GM18519 (cell line): ENCODE results near the gene NOL3.
"Not testable (repeated sequence)": the region's sequence is repeated elsewhere in the genome, so short reads cannot be mapped to it uniquely, and the experiment has no call there.

ENCODE experiments used
- ATAC-seq: cut with Tn5 transposase; IDR thresholded peaks from one replicate; pipeline ENCODE4 v1.9.1; 2021; ENCODE audit warnings: mild to moderate bottlenecking, moderate library complexity; ENCODE audit not compliant: unreplicated experiment, low FRiP score

NOL3 gene

DNA sequence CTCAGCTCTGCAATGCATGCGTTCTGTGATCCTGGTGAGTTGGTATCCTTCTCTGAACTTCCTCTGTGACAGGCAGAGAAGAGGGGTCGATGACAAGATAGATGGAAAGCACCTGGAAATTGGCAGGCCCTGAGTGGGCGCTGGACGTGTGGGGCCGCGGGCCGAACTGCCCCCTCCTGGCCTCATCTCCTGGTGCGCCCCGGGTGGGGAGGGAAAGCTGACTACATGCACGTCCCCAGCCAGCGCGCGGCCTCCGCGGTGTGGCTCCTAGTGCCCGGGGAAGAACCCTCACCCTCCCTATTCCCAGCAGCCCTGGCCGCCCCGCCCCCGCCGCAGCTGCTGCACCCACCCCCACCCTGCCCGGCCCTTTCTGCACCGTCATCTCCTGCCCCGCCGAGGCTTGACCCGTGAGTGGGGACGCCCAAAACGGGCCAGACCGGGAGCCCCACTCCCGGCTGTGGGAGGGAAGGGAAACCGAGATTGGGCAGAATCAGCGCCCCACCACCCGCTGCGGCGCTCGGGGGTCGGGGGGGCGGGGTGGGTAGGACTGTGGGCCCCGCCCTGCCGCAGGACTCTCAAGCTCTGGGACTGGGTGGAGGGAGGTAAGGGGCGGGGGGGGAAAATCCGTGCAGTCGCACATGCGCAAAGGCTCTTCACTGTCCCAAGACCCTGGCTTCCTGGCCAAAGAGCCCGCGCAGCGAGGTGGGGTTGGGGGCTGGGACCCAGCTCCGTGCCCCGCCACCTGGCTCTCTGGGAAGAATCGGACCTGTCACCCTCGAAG lies at the start of gene NOL3:
Gene NOL3, plus strand, starts transcription at position 371 of the 781 bp plus-strand sequence.
- ATAC-seq = no peak

DNA sequence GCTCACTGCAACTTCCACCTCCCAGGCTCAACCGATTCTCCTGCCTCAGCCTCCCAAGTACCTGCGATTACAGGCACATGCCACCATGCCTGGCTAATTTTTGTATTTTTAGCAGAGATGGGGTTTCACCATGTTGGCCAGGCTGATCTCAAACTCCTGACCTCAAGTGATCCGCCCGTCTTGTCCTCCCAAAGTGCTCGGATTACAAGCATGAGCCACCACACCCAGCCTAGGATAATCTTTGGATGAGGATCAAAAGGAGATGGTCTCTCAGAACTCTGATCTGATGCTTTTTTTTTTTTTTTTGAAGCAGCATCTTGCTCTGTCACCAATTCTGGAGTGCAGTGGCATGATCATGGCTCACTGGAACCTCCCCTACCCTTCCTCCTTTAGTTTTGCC lies 47.5 kb upstream of the NOL3 start:
- not testable (repeated sequence) for ATAC-seq

DNA sequence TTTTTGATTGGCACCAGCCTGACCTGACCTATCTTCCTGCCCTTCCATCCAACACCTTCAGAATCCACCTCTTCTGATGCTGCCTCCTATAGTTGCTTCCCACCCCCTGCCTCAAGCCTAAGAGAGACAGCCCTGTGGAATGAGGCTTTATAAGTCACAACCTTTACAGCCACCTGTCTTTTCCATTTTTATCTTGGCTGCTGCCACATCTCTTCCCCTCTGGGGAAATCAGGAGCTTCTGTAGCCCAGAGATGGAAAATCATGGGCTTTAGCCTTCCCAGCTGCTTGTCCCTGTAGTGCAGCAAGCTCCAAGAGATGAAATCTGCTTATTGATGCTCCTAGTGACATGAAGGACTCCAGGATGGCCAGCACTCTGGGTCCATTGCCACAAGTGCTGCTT lies 41.9 kb upstream of the NOL3 start:
- no peak for ATAC-seq

DNA sequence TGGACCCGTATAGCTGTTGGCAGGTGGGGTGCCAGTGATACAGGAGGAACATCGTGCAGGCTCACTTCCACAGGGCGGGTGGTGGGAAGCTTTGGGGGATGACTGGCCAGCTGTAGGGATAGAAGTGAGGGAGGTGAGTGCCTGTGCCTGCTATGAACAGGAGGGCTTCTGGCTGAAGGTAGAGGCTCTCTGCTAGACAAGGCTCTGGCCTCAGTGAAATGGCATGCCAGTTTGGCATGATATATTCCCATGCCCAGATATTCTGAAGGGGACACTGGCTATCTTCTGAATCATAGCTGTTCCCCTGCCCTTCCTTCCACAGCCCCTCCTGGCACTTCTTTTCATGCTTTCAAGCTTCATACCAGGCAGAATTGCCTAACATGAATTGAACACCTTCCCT lies 41.5 kb upstream of the NOL3 start:
- no peak for ATAC-seq

DNA sequence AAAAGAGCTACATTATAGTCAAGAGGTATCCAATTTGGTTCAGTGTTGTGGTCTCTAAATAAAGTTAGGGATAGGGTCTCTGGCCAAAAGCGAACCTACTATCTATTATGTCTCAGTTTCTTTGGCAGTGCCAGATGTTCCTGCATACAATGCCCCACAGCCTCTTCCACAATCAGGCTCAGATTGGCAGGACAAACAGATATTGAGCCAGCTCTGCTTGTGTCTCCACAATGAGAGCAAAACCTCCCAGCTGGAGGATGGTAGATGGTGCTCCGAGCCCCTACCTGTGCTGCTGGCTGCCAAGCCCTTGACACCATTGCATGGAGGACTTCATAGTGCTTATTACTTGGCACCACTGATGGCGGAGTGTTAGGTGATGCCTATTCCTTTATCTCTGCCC lies 40.9 kb upstream of the NOL3 start:
- ATAC-seq = no peak

DNA sequence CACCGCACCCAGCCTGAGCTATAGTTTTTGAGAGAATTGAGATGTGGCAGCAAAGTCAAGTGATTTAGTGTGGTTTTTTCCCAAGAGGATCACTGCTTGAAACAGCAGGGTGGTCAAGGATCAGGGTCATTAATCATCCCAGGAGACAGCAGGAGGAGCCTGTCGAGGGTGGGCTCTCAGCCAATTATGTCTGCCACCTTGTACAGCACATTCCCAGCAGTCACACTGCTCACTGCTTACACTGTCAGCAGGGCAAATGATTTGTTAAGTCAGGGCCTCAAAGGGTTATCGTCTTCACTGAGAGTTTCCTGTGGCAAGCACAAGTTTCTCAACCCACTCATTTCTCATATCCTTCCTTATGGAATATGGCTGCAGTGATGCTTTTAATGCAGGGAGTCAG lies 32.7 kb upstream of the NOL3 start:
- no peak for ATAC-seq

DNA sequence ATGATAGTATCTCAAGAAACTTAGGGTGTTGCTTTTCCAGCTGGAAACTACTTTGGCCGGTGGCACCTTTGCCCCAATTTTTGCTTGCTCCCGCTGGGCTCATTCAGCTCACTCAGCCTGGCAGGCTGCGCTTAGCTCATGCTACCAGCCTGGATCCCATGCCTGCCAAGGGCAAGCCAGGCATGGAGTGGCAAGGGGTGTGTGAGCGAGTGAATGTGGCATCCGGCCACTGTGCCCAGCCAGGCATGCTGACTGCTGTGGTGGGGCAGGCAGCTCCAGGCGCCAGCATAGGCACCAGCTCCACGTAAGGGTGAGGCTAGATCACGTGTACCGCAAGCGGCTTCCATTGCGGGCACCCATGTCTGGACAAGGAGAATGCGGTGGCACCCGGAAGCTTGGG lies 28.9 kb upstream of the NOL3 start:
- no peak for ATAC-seq

DNA sequence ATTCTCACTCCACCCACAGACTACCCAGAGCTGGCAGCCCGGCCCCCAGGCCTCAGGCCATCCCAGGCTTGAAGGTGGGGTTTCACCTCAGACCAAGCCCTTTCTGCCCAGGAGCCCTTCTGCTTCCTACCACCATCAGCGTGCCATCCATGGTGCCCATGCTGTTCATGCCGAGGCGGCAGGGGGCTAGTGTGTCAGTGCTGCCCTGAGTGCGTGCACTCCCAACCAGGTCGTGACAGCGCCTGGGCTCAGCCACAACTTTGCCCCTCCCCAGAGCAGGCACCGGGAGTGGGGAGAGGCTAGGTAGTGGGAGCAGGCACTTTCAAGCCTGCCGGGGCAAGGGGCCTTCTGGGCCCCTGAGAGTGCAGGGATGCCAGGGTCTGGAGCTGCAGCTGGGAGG lies 28.0 kb upstream of the NOL3 start:
- ATAC-seq = no peak

DNA sequence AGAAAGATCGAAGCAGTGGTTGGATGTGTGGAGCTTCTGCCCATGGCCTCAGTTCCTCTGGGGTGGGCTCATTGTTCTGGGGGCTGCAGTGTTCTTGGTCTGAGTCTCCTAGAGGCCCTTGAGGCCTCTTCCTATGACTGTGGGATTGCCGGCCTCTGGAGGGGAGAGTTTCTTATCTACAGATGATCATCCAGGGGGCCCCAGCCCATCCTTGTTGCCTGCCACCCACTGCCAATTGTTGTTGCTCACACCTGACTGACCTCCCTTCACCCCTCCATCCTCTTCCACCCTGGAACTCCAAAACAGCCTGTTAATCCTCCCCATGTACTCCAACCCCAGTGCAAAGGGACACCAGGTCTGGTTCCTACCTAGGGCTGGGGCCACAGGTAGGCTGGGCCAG lies 25.4 kb upstream of the NOL3 start:
- ATAC-seq = no peak

DNA sequence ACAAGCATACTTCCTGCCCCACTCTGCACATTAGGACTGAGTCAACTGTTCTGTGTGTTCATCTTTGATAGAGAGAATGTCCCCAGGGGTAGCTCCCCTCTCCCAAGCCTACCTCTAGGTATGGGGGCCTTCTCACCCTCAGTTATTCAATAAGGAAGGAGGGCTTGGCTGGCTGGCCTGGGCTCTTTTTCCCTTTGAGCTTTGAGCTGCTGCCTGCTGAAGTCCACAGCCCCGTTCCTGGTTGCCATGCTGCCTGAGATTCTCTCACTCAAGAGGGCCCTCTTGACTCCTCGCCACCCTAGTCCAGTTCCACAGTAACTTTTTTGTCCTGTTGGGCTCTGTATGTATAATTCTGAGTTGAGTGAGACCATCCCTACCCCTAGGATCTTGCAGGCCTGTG lies 24.6 kb upstream of the NOL3 start:
- no peak for ATAC-seq

DNA sequence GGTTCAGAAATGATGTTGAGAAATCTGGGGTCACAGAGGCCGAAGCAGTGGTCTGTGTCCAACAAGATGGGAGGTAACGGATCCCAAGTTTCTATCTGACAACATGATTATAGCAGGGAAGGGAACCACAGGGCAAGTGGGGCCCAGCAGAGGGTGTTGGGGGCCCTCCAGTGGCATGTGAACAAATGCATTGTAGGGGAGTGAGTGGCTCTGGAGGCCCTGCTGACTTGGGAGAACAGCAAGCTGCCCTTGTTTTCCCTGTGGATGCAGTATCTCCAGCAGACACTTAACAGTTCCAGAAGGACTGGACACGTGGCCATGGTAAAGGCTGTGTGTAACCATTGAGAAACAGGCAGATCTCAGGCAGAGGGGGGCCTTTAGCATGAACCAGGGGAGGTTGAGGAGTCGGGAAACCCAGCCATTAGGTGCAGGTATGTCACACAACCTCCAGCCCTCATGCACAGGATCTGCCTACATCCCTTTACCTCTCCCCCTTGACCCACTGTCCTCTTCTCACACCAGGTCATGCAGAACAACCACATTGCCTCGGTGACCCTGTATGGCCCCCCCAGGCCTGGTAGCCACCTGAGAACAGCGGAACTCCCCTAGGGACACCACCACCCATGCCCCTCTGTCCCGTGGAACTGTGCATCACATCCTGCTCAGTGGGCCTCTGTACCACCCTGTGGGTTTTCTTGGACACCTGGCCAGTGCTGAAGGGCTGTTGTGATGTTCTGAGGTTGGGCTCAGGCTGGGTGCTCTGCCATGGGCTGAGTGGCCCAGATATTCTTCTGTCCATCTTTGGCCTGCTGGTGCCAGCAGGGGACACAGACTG lies 23.6 kb upstream of the NOL3 start:
- no peak for ATAC-seq

DNA sequence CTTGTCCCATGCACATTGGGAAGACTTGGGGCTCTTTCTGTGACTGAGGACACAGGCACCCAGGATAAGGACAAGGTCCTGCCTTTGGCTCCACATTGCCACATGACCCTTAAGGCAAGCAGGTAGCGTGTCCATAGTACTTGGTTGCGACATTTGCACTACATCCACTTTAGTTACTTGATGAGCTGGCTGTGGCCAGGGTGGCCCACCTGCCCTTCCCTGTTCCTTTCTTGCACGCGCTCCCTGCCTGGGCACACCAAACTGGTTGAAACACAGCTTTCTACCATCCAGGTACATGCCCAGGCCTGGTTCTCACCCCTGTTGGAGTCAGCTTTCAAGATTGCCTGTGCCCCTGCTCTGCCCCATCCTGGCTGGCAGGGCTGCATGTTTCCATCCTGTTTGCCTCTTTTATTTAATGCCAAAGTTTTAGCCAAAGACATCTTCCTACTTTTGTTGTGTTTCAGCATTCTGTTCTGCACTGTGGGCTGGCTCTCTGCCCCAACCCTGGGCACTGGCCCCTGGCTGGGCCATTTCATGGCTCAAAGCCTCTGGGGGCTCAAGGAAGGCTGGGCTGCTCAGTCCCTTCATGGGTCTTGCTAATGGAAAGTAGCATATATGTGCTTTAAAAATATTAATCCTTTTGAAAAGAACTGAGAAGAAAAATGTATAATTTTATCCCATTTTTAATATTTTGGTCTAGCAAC lies 22.7 kb upstream of the NOL3 start:
- ATAC-seq = no peak

DNA sequence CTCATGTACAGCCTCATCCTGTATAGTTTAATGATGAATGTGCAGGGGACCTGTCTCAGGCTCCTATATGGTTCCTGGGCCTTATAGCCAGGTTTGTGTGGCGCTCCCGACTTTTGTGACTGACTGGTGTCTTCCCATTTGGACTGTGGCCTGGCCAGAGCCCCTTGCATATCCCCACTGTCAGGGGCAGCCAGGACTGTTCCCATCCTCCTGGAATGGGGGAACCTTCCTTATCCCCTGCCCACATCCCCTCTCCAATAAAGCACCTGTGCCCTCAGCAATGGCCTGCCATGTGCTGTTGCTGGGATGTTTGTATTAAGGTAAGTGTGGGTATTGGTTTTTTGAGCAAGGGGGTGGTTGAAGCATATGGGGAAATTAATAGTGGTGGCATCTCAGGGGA lies 22.1 kb upstream of the NOL3 start:
- no peak for ATAC-seq

DNA sequence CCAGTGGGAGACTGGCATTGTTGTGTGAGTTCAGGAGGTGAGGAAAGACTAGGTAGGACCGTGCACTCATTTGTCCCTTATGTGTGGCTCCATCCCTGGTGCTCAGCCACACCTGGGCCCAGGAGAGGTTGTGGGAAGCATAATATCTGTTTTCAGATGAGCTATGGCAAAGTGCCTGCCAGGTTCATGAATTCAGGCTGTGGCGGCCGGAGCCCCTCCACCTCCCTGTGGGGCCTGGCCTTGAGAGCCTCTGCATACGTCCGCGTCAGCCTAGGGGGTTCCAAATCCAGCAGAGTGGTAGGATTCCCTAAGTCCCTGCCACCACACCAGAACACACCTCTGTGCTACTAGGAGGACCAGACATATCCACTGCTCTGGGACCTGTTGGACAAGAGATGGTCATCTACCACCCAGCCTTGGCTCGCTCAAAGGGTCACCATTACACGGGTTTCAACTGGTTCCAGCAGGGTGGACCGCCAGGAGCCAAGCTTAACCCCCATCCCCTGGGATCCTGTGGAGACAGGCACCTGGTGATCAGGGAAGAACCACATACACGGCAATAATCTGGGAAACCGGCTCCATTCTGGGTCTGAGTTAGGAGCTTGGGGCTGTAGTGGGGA lies 21.6 kb upstream of the NOL3 start:
- no peak for ATAC-seq

DNA sequence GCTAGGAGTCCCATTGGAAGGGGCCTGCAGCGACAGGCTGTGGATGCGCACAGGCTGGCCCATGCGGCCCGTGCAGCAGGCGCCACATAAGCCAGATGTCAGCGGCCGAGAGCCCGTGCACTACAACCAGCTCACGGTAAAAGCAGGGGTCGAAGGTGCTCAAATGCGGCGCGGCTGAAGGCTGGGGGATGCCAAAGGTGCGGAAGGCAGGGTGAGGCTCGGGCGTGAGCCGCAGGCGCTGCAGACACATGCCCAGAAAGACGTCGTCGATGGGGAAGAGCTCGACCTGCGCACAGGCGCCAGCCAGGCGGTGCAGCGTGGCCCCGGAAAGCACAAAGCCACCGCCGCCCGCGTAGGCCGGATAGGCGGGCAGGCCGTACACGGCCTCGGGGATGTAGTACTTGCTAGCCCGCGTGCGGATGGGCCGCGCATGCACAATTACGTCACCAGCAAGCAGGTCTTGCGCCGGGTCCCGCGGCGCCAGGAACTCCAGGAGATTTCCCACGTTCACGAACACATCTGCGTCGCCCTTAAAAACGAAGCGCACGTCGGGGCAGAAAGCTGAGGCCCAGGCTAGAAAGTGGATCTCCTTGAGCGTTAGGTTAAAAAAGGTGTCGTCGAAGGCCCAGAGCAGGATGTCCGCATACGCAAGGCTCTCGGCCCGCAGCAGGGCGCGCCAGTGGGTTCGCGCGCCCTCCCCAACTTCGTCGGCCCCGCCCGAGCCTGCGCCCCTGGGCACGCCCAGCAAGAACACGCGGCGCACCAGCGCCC lies 20.9 kb upstream of the NOL3 start:
- no peak for ATAC-seq

DNA sequence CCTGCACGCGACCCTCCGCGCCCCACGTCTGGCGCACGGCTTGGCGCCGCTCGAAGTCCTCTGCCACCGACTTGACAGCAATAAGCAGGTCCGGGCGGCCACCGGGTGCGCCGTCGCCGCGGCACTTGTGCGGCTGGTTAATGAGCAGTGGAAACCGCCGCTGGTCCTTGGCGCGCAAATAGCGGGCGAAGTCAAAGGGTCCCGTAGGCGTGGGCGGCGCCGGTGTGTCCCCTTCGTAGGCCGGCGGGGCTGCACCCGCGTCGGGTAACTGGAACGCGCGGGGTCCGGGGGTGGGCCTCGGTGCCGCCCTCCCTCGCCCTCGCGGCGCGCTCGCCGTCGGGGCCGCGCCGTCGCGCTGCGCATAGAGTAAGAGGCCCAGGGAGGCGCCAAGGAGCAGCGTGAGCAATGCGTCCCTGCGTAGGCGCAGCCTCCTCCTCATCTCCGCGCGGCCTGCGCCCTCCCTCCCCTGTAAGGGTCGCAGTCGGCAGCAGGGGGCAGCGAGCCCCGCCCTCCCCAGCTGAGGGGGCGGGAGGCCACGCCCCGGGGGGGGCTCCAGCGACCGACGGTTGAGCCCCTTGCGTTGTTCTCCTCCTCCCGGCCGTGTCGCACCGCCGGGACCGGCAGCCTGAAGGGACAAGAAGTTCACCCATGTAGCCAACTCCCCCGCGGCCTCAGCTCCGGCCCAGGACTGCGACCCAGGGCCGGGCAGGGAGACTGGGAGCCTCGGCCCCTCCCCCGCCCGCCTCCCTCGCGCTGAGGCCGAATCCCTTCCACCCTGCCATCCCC lies 20.1 kb upstream of the NOL3 start:
- ATAC-seq = no peak

DNA sequence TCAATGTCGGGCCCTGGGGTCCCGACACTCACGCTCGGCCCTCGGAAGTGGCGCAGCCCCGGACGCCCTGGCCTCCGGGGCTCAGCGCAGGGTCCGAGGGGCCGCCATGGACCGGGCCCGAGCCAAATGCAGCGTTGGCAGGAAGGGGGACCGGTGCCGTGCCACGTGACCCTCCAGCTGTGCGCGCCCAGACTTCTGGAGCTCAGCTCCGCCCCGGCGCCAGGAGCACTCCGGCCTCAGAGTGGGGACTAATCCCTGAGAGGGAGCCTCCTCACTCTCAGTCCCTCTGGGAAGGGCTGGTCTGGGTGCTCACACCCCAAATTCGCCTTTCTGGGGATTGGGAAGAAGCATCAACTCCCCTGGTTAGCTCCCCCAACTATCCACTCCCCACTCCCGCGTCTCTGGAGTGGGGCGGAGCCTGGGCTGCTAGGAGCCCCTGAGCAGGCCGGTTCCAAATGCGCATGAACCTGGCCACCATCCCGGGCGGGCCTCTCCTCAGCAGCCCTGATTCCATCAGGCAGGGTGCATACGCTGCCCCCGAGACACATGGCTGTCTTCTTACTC lies 19.4 kb upstream of the NOL3 start, which contains the start of gene B3GNT9:
Gene B3GNT9, minus strand, starts transcription at position 166 of the 564 bp plus-strand sequence. CDS start 513 bp downstream, outside the sequence.
- no peak for ATAC-seq

DNA sequence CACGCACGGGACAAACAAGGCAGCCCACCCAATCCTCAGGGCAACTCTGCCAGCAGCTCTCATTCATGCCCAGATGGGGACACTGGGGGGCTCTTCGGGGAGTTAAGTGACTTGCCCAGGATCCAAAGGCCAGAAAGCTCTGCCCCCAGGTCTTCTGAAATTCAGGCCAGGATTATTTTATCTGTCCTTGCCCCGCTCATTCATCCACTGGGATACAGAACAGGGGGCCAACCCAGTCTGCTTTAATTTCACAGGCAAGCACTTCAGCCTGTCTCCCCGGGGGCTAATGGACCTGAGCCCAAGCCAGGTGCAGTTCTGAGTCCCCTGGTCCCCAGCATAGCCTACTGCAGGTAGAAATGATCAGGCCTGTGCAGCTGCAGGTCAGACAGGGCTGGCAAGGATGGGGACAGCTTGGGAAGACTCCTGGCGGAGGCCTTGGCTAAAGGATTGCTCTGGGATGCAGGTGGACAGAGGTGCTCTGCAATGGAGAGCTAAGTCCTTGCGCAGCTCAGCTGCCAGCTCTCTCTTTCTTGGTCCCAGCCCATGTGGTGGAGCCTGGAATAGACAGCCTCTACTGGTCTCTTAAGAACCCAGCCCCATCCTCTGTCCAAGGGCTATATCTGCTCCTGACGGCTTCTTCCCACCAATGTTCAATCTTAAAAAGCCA lies 18.8 kb upstream of the NOL3 start:
- ATAC-seq = no peak
